HepG2 (cell line): ENCODE measurements around the gene STX5. TPM values are rescaled to one million over a fixed set of nuclear protein-coding genes. Genes with fewer than 3 reads are reported as not detected.
A peak's percentile ranks its signal among the peaks of the same experiment; 100 is the strongest.

Experiments
- AHDC1 ChIP-seq: sonication (generic); formaldehyde crosslinking; IDR thresholded peaks from 2 replicates; pipeline ENCODE4 v1.5.1; 2020; ENCODE audit warnings: mild to moderate bottlenecking, missing genetic modification reagents, borderline replicate concordance
- ATRX ChIP-seq: sonication (generic); formaldehyde crosslinking; IDR thresholded peaks from 2 replicates; pipeline ENCODE4 v1.4.0; 2020; ENCODE audit warnings: missing genetic modification reagents, borderline replicate concordance
- BRD4 ChIP-seq: sonication (generic); formaldehyde crosslinking; IDR thresholded peaks from 2 replicates; pipeline ENCODE4 v1.4.0; 2020; ENCODE audit warnings: missing genetic modification reagents
- CSRNP1 ChIP-seq: sonication (generic); formaldehyde crosslinking; IDR thresholded peaks from 2 replicates; pipeline ENCODE4 v1.8.1; 2023; ENCODE audit warnings: mild to moderate bottlenecking, missing genetic modification reagents
- DZIP1 ChIP-seq: sonication (generic); formaldehyde crosslinking; IDR thresholded peaks from 2 replicates; pipeline ENCODE4 v1.5.0; 2020; ENCODE audit warnings: mild to moderate bottlenecking, missing genetic modification reagents
- ERF ChIP-seq: IDR thresholded peaks from 2 replicates; pipeline ENCODE4 v1.6.1; 2018; ENCODE audit warnings: missing biosample characterization, missing genetic modification reagents
- FOXO4 ChIP-seq: sonication (generic); formaldehyde crosslinking; conservative IDR thresholded peaks from 2 replicates; pipeline ENCODE4 v1.8.1; 2023; ENCODE audit warnings: missing genetic modification reagents
- GATAD2A ChIP-seq: IDR thresholded peaks from 2 replicates; pipeline ENCODE4 v1.6.1; 2016
- IRF9 ChIP-seq: sonication (generic); formaldehyde crosslinking; IDR thresholded peaks from 2 replicates; pipeline ENCODE4 v1.8.0; 2022; ENCODE audit warnings: missing genetic modification reagents, mild to moderate bottlenecking, borderline replicate concordance
- KLF16 ChIP-seq, 2 experiments: sonication (generic) in 1 of 2; formaldehyde crosslinking in 1 of 2; IDR thresholded peaks; 2 replicates each; pipeline versions ENCODE4 v1.6.1 to v1.8.0; 2016 to 2023; ENCODE audit warnings: missing genetic modification reagents in 2 of 2, missing compliant biosample characterization in 1 of 2
- SAFB2 ChIP-seq: sonication (generic); formaldehyde crosslinking; IDR thresholded peaks from 2 replicates; pipeline ENCODE4 v1.5.1; 2020; ENCODE audit warnings: missing genetic modification reagents, low read depth, mild to moderate bottlenecking, borderline replicate concordance
- TCF7 ChIP-seq: sonication (generic); IDR thresholded peaks from 2 replicates; pipeline ENCODE4 v1.6.1; 2016; ENCODE audit warnings: antibody characterized with exemption, low read depth
- TFE3 ChIP-seq: IDR thresholded peaks from 2 replicates; pipeline ENCODE4 v1.6.1; 2016
- ZNF256 ChIP-seq: sonication (generic); formaldehyde crosslinking; conservative IDR thresholded peaks from 2 replicates; pipeline ENCODE4 v1.4.0; 2020; ENCODE audit warnings: missing genetic modification reagents
- ZNF614 ChIP-seq: IDR thresholded peaks from 2 replicates; pipeline ENCODE4 v1.6.1; 2018; ENCODE audit warnings: missing biosample characterization, missing genetic modification reagents, inconsistent platforms, borderline replicate concordance
- polyA plus RNA-seq, 8 experiments: library from polyadenylated mRNA; depleted of rRNA in 3 of 8; stranded (reverse) in 7 of 8; unstranded in 1 of 8; fragments of >200 nt; fragmentation: Illumina TruSeq in 4 of 8; extraction: Trizol in 4 of 8; gene quantifications; 2 replicates each; pipeline versions ENCODE4 v1.2.1 to v1.2.3, GENCODE V29; 2011 to 2016; ENCODE audit warnings: low read depth in 4 of 8, missing spikeins in 1 of 8, mixed read lengths in 1 of 8; ENCODE audit not compliant: insufficient read depth in 1 of 8
- total RNA-seq, 5 experiments: library from RNA; depleted of rRNA; stranded (reverse); fragments of >200 nt; fragmentation: Illumina TruSeq; extraction: Trizol; gene quantifications; 2 replicates each; pipeline ENCODE4 v1.2.3, GENCODE V29; 2016; ENCODE audit warnings: low read depth in 1 of 5

Gene STX5
- total and polyA plus RNA-seq, 2 of the 13 experiments (the other 11 are each of a cell fraction or from before 2014, with no cell fraction given): 26.9 to 30.0 TPM

- no peak for TF ChIP-seq AHDC1 (CRISPR knock-in tag)
- no peak for TF ChIP-seq SAFB2 (CRISPR knock-in tag)
- TF ChIP-seq ZNF256 (CRISPR knock-in tag): no peak
- TF ChIP-seq ZNF614 (CRISPR knock-in tag): no peak
- no peak for TF ChIP-seq FOXO4
- TF ChIP-seq BRD4 (CRISPR knock-in tag): 0 out of 2 replicates have a peak, but pooled peaks have one; percentile 19
- no peak for TF ChIP-seq ERF (CRISPR knock-in tag)
- TF ChIP-seq KLF16 (CRISPR knock-in tag; IDR thresholded peaks at IDR 0.05): no peak
- no peak for TF ChIP-seq CSRNP1
- no peak for TF ChIP-seq ATRX
- peak; percentile 5; the same call in 1 of the 2 replicates for TF ChIP-seq GATAD2A (CRISPR knock-in tag)
- no peak for TF ChIP-seq TCF7
- TF ChIP-seq DZIP1 (CRISPR knock-in tag): no peak
- TF ChIP-seq IRF9: 0 out of 2 replicates have a peak, but pooled peaks have one; percentile 49
- TF ChIP-seq TFE3: no peak
These were observed 10.4 kb upstream of the STX5 start (continued) for GRCh38 chr11:62842171-62842741.
